WTC11 (cell line): ENCODE results near the gene MIOX.

Experiments used
- E2F5 ChIP-seq: sonication (generic); formaldehyde crosslinking; IDR thresholded peaks from 2 replicates; pipeline ENCODE4 v1.8.1; 2022; ENCODE audit warnings: mild to moderate bottlenecking, moderate library complexity, missing genetic modification reagents
- FOXK1 ChIP-seq: sonication (generic); formaldehyde crosslinking; IDR thresholded peaks from 2 replicates; pipeline ENCODE4 v1.8.0; 2022; ENCODE audit warnings: mild to moderate bottlenecking, moderate library complexity, missing genetic modification reagents
- GTF2I ChIP-seq: fragments of 250-450 bp; sonication (Bioruptor Pico); conservative IDR thresholded peaks from 2 replicates; pipeline ENCODE4 v1.4.0; 2021; ENCODE audit warnings: mild to moderate bottlenecking
- MAX ChIP-seq: sonication (generic); formaldehyde crosslinking; IDR thresholded peaks from 2 replicates; pipeline ENCODE4 v1.8.0; 2022; ENCODE audit warnings: mild to moderate bottlenecking, missing genetic modification reagents
- MXD4 ChIP-seq: fragments of 250-450 bp; sonication (Bioruptor Pico); IDR thresholded peaks from 2 replicates; pipeline ENCODE4 v1.8.0; 2021; ENCODE audit warnings: mild to moderate bottlenecking, moderate library complexity, borderline replicate concordance
- ZNF232 ChIP-seq: sonication (generic); formaldehyde crosslinking; IDR thresholded peaks from 2 replicates; pipeline ENCODE4 v1.8.0; 2022; ENCODE audit warnings: mild to moderate bottlenecking, missing genetic modification reagents
- TF ChIP-seq, protein P1 (sequence below): fragments of 200-600 bp; IDR thresholded peaks from 2 replicates; pipeline ENCODE4 v1.8.0; 2022; ENCODE audit warnings: antibody characterized with exemption
- TF ChIP-seq, protein P2 (sequence below): sonication (generic); formaldehyde crosslinking; conservative IDR thresholded peaks from 2 replicates; pipeline ENCODE4 v1.8.1; 2022; ENCODE audit warnings: mild to moderate bottlenecking, missing genetic modification reagents

DNA sequence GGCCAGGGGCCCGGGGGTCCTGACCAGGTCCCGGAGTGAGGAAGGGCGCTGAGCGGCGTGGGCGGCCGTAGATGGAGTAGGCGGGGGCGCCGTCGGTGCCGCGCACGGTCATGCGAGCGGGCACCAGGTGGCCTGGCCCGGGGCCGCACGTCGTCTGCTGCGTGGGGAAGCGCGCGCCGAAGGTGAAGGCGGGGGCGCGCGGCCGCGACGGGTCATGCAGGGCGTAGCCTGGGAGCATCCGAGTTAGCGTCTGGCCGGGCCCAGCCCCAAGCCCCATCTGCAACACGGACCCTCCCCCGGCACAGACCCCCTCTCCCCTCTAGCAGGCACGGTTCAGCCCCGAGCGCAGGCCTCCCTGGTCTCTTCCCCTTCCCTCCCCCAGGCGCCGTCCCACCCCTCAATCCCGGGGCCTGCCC, 44.9 kb downstream of the MIOX start:
- TF ChIP-seq, protein P1, sequence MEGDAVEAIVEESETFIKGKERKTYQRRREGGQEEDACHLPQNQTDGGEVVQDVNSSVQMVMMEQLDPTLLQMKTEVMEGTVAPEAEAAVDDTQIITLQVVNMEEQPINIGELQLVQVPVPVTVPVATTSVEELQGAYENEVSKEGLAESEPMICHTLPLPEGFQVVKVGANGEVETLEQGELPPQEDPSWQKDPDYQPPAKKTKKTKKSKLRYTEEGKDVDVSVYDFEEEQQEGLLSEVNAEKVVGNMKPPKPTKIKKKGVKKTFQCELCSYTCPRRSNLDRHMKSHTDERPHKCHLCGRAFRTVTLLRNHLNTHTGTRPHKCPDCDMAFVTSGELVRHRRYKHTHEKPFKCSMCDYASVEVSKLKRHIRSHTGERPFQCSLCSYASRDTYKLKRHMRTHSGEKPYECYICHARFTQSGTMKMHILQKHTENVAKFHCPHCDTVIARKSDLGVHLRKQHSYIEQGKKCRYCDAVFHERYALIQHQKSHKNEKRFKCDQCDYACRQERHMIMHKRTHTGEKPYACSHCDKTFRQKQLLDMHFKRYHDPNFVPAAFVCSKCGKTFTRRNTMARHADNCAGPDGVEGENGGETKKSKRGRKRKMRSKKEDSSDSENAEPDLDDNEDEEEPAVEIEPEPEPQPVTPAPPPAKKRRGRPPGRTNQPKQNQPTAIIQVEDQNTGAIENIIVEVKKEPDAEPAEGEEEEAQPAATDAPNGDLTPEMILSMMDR, result no peak
- TF ChIP-seq MAX, result no peak
- TF ChIP-seq GTF2I (CRISPR knock-in tag), result no peak
- TF ChIP-seq ZNF232 (CRISPR knock-in tag), result no peak
- TF ChIP-seq E2F5 (CRISPR knock-in tag), result no peak
- no peak for TF ChIP-seq MXD4 (CRISPR knock-in tag)
- TF ChIP-seq FOXK1 (CRISPR knock-in tag), result no peak
- TF ChIP-seq, protein P2, sequence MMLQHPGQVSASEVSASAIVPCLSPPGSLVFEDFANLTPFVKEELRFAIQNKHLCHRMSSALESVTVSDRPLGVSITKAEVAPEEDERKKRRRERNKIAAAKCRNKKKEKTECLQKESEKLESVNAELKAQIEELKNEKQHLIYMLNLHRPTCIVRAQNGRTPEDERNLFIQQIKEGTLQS (CRISPR knock-in tag), result no peak
